HG02884 (cell line): ENCODE measurements around the gene PPP2CA.
"Not testable (repeated sequence)": the region's sequence is repeated elsewhere in the genome, so short reads cannot be mapped to it uniquely, and the experiment has no call there.

Experiments used
- ATAC-seq: cut with Tn5 transposase; IDR thresholded peaks from one replicate; pipeline ENCODE4 v1.9.1; 2021; ENCODE audit warnings: mild to moderate bottlenecking, moderate library complexity; ENCODE audit not compliant: unreplicated experiment

Gene PPP2CA

GRCh38 chr5:134225780-134226440, at the start of gene PPP2CA:
Gene PPP2CA (minus strand): TSS chr5:134226073. CDS start chr5:134225861, 212 bp downstream.
- ATAC-seq: peak; percentile 71

DNA sequence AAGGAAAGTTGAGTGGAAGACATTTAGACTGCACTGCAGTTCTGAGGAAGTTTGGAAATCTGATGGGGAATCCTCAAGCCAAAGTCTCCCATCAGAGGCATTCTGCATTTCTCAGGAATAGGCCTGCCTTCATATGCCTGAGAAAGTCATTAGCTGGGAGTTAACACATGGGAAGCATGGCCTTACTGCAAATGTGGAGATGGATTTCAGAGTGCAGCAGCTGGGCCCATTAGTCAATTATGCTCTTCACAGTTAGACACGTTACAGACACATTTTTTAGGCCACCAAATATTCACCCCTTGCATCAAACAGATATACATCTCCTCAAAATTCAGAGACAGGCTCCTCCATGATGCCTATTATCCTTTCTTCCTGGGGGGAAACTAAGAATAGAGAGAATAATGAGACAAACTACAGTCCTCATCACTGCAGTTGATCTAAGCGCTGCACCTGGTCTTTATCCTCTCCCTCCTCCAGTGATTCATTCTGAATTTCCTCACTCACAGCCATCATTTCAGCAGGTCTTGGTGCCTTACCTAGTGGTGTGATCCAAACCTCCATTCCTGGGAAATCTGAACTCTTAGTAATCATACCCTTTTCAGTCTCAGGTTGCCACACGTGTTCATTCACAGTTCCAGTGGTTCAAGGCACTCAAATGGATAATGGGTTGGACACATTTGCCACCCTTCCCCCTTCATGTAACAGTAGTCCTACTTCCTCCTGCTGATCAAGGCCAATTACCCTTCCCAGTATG, 47.9 kb upstream of the PPP2CA start:
- ATAC-seq: no peak

DNA sequence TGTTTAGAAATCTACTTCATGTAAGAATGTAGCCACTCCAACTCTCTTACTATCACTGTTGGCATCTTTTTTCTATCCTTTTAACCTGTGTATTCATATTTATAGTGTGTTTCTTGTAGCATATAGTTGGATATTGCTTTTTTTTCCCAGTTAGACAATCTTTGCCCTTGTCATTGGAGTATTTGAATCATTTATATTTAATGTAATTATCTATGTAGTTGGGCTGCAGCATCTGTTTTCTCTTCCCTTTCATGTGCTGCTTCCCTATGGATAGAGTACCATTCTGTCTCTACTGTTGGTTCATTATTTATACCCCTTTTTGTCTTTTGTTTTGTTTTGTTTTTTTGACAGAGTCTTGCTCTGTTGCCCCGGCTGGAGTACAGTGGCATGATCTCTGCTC, 45.2 kb upstream of the PPP2CA start:
- no peak for ATAC-seq

- ATAC-seq: no peak
These were observed 43.0 kb upstream of the PPP2CA start for GRCh38 chr5:134268919-134269318.

DNA sequence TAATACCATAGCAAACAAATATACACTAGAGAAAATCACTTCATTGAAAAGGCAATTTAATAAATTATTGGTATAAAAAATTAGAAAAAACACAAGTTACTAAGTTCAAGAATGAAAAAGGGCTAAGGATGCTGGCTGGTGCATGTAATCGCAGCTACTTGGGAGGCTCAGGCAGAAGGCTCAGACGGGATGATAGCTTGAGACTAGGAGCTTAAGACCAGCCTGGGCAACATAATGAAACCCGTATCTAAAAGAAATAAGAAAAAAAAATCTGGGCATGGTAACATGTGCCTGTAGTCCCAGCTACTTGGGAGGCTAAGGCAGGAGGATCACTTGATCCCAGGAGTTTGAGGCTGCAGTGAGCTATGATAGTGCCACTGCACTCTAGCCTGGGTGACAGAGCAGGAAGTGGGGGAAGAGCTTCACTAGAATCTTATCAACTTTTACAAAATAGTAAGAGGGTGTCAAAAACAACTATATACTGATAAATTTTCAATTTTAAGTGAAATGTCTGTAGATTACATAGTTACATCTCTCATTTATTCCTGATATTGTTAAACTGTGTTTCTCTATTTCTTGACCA, 42.2 kb upstream of the PPP2CA start:
- ATAC-seq: no peak

DNA sequence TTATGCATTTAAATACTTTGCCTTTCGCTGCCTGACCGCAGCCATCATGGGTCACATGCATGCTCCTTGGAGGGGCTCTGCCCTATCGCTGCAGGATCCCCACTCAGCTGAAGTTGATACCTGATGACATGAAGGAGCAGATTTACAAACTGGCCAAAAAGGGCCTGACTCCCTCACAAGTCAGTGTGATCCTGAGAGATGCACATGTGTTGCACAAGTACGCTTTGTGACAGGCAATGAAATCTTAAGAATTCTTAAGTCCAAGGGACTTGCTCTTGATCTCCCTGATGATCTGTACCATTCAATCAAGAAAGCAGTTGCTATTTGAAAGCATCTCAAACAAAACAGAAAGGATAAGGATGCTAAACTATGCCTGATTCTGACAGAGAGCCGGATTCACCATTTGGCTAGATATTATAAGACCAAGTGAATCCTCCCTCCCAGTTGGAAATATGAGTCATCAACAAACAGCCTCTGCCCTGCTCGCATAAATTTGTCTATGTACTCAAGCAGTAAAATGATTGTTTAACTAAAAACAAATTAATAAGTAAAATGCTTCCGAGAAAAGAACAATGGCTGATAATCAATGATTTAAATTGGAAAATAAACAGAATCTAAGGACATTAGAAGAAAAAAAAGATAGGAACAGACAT, 41.6 kb upstream of the PPP2CA start:
- no peak for ATAC-seq

GRCh38 chr5:134263801-134264200, 37.9 kb upstream of the PPP2CA start:
- ATAC-seq: no peak

- ATAC-seq: not testable (repeated sequence)
These were observed 36.8 kb upstream of the PPP2CA start for GRCh38 chr5:134262629-134263028.

DNA sequence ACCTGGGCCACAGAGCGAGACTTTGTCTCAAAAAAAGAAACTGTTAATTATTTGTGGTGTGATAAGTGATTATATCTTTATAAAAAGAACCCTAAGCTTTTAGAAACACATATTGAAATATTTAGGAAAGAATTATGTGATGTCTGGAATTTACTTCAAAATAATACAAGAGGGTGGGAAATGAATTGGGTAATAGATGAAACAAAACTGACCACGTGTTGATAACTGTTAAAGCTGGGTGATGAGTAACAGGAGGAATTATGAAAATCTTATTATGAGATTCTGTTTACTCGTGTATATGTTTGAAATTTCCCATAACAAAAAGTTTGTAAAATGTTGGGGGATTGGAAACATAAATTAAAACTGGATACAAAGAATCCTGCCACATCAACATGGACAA, 33.0 kb upstream of the PPP2CA start:
- no peak for ATAC-seq

- no peak for ATAC-seq
These were observed 31.3 kb upstream of the PPP2CA start for GRCh38 chr5:134257176-134257575.

- no peak for ATAC-seq
These were observed 29.7 kb upstream of the PPP2CA start for GRCh38 chr5:134255418-134256150.

DNA sequence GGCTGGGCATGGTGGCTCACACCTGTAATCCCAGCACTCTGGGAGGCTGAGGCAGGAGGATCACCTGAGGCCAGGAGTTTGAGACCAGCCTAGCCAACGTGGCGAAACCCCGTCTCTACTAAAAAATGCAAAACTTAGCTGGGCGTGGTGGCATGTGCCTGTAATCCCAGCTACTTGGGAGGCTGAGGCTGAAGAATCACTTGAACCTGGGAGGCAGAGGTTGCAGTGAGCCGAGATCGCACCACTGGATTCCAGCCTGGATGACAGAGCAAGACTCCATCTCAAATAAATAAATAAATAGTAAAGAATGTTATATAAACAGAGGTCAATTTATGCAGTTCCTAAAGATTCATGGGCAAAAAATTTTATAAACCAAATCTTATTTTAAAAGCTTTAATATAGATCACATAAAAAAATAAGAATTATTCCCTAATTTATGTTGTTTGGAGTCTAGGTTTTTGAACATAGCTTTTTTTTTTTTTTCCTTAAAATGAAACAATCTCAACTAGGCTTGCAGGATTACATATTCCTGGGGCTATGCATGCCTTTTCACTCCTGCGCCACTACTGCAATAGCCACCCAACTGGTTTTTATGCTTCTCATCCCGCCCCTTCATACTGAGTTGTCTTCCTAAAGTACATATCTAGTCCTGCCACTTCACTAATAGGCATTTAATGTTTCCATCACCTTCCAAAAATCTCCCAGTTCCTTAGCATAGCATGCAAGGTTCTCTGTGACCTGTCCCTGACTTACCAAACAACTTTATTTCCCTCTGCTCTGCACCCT, 27.7 kb upstream of the PPP2CA start:
- ATAC-seq: not testable (repeated sequence)

GRCh38 chr5:134252671-134253070, 26.8 kb upstream of the PPP2CA start:
- ATAC-seq: no peak

DNA sequence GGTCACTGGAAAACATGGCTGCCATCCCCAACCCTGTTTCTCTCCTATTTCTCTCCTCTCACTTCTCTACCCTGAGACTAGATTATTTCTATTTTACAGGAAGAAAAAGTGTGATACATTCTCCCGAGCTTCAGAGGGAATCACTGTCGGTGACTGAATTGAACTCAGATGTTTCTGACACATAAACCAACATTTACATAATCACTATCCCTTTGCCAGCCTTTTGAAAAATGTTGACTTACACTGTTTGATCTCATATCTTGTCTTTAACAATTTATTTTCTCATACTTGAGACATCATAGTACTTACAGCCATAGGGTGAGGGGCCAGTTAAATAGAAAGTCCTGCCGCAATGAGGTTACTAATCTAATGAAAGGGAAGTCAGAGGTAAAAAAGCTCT, 25.1 kb upstream of the PPP2CA start:
- ATAC-seq: no peak

- ATAC-seq: no peak
These were observed 23.9 kb upstream of the PPP2CA start for GRCh38 chr5:134249469-134250379.

GRCh38 chr5:134248256-134248655, 22.4 kb upstream of the PPP2CA start:
- ATAC-seq: no peak

DNA sequence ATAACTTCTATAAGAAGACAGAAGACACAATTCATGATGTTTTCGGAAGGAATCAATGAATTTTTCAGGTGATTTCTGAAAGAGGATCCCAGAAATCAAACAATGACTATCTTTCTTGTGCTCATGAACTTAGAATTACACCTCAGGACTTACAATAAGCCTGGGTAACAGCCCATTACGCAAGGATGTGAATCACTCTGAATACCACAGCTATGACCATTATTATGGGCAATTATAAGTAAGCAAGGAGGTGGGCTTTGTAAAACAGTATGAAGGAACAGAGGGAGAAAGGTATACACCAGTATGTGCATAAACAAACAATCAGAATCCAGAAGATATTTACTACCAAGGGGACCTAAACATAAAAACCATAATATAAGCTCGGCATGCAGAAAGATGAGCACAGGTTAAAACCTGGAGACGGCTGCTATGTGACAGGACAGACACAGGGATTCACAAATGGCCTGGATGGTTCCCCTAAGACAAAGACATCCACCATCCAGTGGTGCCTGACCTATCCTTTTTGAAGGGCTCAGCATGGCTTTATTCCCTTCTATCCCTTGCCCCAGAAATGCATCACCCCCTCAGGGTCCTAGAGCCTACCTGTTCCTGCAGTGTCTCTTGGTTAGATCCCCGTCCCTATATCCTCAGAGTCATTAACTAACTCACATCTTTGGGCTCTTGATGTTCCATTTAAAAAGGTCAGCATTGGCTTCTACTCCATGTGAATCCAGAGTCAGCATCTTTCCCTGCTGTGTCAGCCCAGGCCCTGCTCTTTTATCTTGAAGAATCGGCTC, 21.8 kb upstream of the PPP2CA start:
- no peak for ATAC-seq

- no peak for ATAC-seq
These were observed 21.0 kb upstream of the PPP2CA start for GRCh38 chr5:134246771-134247427.
